GM18507 (cell line): ENCODE results near the gene PRKCE.

Experiments
- DNase-seq: peaks from one replicate; pipeline ENCODE4 v3.0.0; 2011; ENCODE audit warnings: low read depth; ENCODE audit not compliant: insufficient read length; ENCODE audit errors: extremely low spot score
- FAIRE-seq: peaks from 2 replicates; lab custom pipeline; 2011; peaks lifted over from hg19 to GRCh38; lab: Jason Lieb, UNC

Gene PRKCE

DNA sequence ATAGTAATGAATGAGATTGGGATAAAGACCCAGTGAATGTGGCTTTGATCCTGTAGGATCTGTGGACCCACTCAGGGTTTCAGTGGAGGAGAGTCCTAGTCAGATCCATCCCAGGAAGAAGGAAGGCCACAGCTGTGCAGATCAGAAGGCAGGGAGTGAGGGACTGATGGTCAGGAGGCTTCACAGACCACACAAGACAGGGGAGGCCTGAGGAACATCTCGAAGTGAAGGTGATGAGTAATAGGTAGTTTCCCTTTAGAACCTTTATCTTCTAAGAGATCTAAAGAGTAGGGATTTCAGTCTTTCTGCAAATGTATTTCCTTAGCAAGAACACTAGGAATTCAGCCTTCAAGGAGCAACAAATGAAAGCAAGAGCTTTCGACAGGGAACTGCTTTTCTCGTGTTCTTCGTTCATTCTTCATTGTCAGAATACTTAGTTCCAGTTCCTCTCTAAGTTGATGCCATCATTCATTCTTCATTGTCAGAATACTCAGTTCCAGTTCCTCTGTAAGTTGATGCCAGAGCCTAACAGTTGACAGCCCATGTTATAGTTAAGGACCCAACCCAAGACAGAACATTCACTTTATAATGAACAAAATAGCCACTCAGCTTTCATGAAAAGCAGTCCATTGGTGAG lies 495.5 kb downstream of the PRKCE start:
- FAIRE-seq (no peak), DNase-seq (no peak)

DNA sequence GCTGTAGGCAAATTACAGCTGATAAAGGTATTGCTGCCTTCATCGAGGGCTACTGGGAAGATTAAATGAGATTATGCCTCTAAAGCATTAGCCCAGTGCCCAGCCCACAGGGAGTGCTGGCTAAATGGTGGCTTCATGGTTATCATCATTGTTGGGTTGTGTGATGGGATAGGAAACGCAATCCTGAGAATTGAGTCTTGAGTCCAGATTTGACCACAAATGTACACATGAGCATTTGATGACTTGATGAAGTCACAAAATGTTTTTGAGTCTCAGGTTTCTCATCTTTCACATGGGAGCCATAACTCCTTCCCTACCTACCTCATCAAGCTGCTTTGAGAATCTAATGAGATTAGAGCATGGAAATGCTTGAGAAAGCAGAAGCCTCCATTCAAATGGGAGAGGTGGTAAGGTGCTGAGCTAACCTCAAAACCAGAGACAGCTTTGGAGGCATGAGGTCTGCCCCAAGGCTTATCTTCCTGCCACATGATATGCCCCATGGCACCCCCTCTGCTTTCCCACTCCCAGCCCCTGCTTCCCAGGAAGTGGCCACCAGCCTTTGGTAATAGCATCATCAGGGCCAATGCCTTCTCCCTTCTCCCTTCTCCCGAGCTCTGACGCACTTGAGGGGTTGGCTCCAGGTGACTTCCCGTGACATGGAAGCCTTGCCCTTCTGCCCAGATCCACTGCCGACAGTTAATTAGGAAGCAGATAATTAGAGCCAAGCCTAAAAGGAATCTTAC lies 496.3 kb downstream of the PRKCE start:
- FAIRE-seq (no peak), DNase-seq (no peak)

DNA sequence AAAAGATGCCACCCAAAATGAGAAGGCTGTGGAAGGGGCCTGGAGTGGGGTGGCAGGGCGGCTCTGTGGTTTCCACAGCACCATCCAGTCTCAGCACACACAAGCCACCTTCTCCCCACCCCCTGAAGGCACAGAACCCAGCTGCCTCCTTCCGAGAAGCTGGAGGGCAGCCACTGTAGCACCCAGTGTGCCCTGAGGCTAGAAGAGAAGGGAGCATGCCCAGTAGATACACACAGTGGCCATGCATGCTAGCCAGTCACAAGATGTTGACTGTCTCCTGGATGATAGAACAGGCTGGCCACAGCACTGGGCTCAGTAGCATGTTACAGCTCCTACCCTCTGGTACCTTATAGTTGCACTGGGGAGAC lies 496.9 kb downstream of the PRKCE start:
- FAIRE-seq: no peak
- DNase-seq: no peak

DNA sequence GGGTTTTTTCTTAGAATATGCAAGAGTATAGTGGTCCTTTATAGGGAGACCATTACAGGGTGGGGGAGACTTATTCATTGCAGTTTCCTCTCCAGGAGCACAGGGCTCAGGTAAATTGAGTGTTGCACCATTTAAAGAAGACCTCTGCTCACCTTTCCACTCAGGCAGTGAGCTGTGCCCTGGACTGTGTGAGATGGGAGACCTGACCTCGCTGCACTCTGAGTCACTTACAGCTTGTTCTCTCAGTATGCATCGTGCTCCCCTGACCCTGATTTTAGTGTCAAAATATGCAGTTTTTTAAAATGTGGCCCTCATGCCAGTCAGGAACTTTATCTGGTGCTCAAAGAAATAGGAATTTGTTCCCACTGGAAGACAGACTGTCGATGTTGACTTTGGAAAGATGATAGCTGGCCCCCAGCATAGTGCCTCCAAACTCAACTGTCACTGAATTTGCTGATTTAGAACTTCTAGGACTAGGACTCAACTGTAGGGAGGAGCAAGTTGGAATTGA lies 499.0 kb downstream of the PRKCE start:
- no peak for DNase-seq
- no peak for FAIRE-seq

GRCh38 chr2:46151577-46151976 lies 500.1 kb downstream of the PRKCE start:
- no peak for FAIRE-seq

GRCh38 chr2:46153996-46154753 lies 502.7 kb downstream of the PRKCE start:
- DNase-seq (no peak), FAIRE-seq (no peak)

More at GRCh38 chr2:46151577-46151976, 500.1 kb downstream of the PRKCE start:
- DNase-seq: no peak

GRCh38 chr2:46157072-46157965 lies 505.8 kb downstream of the PRKCE start:
- FAIRE-seq: no peak

DNA sequence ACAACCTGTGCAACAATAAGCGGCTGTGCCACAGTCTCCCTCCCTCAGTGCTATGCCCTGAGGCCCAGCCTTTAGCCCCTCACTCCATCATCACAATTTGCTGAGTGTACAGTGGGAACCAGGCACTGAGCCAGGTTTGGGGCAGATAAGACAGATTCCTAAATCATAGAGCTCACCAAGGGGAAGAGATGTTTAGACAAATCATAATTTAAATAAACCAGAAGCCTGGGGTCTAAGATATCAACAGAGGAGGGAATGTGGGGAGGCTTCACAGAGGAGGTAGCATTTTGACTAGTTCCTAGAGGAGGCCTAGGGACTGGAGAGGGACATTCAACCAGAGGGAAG lies 506.5 kb downstream of the PRKCE start:
- DNase-seq: no peak
- no peak for FAIRE-seq

More at GRCh38 chr2:46157072-46157965, 505.8 kb downstream of the PRKCE start:
- no peak for DNase-seq

DNA sequence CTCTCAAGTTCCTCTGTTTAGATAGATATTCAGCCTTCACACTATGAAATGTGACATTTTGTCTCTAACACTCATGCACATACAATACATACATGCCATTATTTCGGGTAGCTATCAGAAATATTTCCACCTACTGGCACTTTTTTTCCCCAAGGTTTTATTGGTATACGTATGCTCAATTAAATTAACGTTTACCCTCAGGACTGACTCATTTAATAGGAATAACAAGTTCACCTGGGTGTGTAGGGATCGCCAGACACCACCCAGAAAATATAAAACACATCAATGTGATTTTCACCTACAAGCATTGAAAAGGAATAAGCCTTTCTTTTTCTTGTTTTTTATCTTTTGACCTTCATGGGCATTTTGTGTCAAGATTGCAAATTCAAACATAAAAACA lies 507.2 kb downstream of the PRKCE start:
- DNase-seq (no peak), FAIRE-seq (no peak)

GRCh38 chr2:46160326-46160725 lies 508.9 kb downstream of the PRKCE start:
- DNase-seq: no peak
- no peak for FAIRE-seq

- FAIRE-seq (no peak), DNase-seq (no peak)
These were observed 509.8 kb downstream of the PRKCE start for GRCh38 chr2:46161315-46161714.

- no peak for FAIRE-seq
These were observed 510.4 kb downstream of the PRKCE start for GRCh38 chr2:46161911-46162310.

DNA sequence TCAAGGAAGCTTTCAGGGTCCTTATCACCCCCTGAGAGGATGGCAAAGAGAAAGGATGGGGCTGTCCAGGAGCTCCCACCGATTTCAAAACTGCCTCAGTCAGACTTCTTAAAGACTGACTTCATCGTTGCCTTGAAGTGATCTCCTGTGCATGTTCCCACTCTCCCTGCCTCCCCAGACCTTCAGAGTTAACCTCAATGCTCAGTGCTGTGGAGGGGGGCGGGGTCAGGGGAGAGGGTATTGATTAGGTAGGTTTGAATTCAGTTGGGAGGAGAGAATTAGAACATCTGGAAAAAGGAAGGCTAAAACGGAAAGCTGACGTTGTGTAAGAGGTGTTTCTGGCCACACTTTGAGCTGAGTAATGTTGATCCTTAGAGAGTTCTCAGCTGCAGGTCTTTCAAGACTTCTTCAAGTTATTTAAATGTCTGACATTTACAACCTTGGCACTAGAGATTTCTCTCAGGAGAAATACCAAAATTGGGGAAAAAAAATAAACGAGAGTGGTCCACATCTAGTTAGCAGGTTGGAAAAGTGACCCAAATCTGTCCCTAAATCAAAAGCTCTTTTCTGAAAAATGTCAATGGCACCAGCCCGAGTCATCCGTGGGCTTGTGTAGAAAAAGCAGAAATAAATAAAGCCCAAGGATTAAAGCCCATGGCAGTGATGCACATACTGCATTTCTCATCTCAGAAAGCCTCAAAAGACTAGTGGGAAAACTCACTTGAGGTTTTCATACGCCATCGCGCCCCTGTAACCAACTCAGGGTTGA lies 511.0 kb downstream of the PRKCE start:
- no peak for FAIRE-seq
- no peak for DNase-seq

More at GRCh38 chr2:46161911-46162310, 510.4 kb downstream of the PRKCE start:
- no peak for DNase-seq

- FAIRE-seq (no peak), DNase-seq (no peak)
These were observed 511.6 kb downstream of the PRKCE start for GRCh38 chr2:46163098-46163430.

DNA sequence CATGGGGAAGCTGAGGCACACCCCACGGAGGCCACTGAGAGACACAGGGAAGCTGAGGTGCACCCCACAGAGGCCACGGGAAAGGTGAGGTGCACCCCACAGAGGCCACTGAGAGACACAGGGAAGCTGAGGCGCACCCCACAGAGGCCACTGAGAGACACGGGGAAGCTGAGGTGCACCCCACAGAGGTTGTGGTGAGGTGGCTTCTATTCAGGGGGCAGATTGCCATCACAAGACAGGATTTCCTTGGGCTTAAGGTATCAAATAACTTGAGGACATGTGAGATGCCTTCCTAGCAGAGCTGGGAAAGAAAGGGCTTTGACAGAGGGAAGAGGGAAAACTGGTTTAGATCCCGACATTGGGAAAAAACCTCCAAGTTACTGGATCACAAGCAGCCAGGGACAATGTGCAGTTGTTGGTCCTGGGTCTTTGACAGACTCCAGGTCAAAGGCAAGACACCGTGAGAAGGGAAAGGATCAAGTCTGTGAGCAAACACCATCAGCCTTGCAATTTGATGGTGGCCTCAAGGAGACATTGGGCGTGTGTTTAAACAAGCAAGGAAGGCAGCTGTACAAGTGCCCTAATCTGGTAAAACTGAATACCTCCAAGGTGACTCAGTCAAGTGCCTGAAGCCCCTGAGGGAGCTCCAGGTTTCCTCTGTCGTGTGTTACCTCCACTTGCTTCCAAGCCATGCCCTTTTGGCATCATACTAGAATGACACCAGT lies 512.5 kb downstream of the PRKCE start:
- DNase-seq (no peak), FAIRE-seq (no peak)

- no peak for DNase-seq
- no peak for FAIRE-seq
These were observed 513.2 kb downstream of the PRKCE start for GRCh38 chr2:46164529-46165301.

GRCh38 chr2:46165916-46166315 lies 514.4 kb downstream of the PRKCE start:
- no peak for DNase-seq
- FAIRE-seq: no peak

DNA sequence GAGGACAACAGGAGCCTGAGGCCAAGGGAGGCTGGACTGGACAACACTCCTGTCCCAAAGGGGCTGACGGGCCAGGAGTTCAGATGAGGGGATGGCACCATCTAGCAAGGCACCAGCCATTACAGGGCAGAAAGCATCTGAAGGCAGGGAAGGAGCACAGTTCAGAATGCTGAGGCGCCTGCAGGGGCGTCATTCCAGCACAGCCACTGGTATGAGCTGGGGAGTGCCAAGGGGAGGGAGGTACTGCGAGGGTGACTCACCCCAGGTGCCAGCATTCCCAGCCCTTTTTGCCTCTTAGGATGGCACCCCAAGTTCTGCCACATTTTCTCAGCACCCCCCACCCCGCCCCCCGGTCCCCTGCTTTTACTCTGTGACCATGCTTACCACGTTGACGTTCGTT lies 515.9 kb downstream of the PRKCE start:
- FAIRE-seq (no peak), DNase-seq (no peak)
